ENCODE measurements around the gene AP3B1. TPM values are rescaled to one million over a fixed set of nuclear protein-coding genes. Genes with fewer than 3 reads are reported as not detected.

AP3B1 gene
- total RNA-seq, 6 donors from 2014 or later = 25.7 to 66.9 (median 37.8) TPM

DNA sequence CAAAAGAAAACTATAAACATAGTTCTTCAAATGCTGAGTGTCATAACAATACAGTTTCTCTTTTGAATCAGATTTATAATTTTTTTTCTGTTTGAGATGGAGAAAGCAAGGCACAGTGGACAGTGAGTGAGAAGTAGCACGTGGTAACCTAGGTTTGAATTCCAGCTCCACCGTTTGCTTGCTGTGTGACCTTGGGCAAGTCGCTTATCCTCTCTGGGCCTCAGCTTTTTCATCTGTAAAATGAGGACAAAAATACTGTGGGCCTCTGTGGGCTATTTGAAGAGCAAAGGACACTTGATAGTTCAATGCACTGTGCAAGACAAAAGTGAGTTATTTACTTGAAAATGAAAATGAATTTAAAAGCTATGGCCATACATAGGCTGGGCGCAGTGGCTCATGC lies 330.7 kb downstream of the AP3B1 start:
- WGBS, 2 donors = 91 to 94% methylated on average over 4 of the region's 4 CpGs
- TF ChIP-seq EP300 (IDR thresholded peaks at IDR 0.05) = no peak
- no peak for TF ChIP-seq POLR2AphosphoS5 (IDR thresholded peaks at IDR 0.05)
- no peak for TF ChIP-seq POLR2A (IDR thresholded peaks at IDR 0.05)
- TF ChIP-seq CTCF (IDR thresholded peaks at IDR 0.05) = no peak

DNA sequence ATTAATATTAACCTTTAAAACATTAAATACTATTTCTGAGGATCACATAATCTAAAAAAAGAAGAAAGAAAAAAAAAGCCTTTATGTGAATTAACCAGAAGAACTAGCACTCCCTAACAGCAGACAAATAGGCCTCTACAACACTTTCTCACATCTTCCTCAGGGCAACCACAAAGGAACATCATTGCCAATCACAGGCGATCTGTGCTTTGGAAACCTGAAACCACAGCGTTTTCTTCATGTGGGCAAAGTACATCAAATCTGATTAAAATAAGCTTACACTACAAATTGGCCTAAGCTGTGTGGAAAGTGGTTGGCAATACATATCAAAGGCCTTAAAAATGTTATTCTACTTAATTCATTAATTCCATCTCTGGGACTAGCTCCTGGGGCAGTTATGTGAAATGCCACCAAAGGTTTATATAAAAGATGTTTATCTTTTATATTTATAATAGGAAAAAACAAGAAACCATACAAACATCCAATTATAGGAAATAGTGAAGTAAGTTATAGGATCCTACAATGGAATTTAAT lies 333.6 kb downstream of the AP3B1 start:
- WGBS, 2 donors = 73 to 83% methylated on average over 2 of the region's 2 CpGs
- H3K36me3 ChIP-seq = no peaks in the 10 kb centered on the region
- H3K9me3 ChIP-seq = no peaks in the 10 kb centered on the region
- no peak overlapping the region for H3K27ac ChIP-seq
- H3K4me1 ChIP-seq = peaks cover 0 to 9% (median 2%) of the 10 kb centered on the region in 4 donors
- peaks cover 0 to 14% (median 5%) of the 10 kb centered on the region in 4 donors for H3K27me3 ChIP-seq
- no peak overlapping the region for H3K4me3 ChIP-seq
- DNase-seq (no peak), ATAC-seq (ENCODE audit: low FRiP score in 2 of 2) (no peak)
- no peak for TF ChIP-seq EP300 (IDR thresholded peaks at IDR 0.05)

More for the DNA sequence above, 330.7 kb downstream of the AP3B1 start:
- no peak overlapping the region for H3K4me3 ChIP-seq
- H3K4me1 ChIP-seq = no peaks in the 10 kb centered on the region
- H3K36me3 ChIP-seq = no peaks in the 10 kb centered on the region
- H3K27ac ChIP-seq = no peak overlapping the region
- no peaks in the 10 kb centered on the region for H3K9me3 ChIP-seq
- ATAC-seq (ENCODE audit: low FRiP score in 2 of 2) (no peak), DNase-seq (no peak)
- H3K27me3 ChIP-seq = peaks cover 0 to 3% (median 0%) of the 10 kb centered on the region in 4 donors

- WGBS, 2 donors = 100% methylated on average over 1 of the region's 1 CpG
- Histone ChIP-seq H3K4me1 (peaks cover 0 to 9% (median 2%) of the 10 kb centered on the region in 4 donors), H3K27me3 (peaks cover 0 to 14% (median 5%) of the 10 kb centered on the region in 4 donors), H3K9me3 (no peaks in the 10 kb centered on the region), H3K27ac (no peak overlapping the region), H3K36me3 (no peaks in the 10 kb centered on the region), H3K4me3 (no peak overlapping the region)
- ATAC-seq (ENCODE audit: low FRiP score in 2 of 2) (no peak), DNase-seq (no peak)
- TF ChIP-seq CTCF (IDR thresholded peaks at IDR 0.05) (no peak), POLR2AphosphoS5 (IDR thresholded peaks at IDR 0.05) (no peak), EP300 (IDR thresholded peaks at IDR 0.05) (no peak), POLR2A (IDR thresholded peaks at IDR 0.05) (no peak)
Observed at GRCh38 chr5:77960305-77960704, 334.2 kb downstream of the AP3B1 start.

- peaks cover 0 to 14% (median 5%) of the 10 kb centered on the region in 4 donors for H3K27me3 ChIP-seq
- 47 to 49% methylated on average over 12 of the region's 12 CpGs for WGBS, 2 donors
- ATAC-seq (ENCODE audit: low FRiP score in 2 of 2) (no peak), DNase-seq (no peak)
- H3K4me3 ChIP-seq = no peak overlapping the region
- H3K27ac ChIP-seq = no peak overlapping the region
- H3K4me1 ChIP-seq = peaks cover 0 to 9% (median 2%) of the 10 kb centered on the region in 4 donors
- no peaks in the 10 kb centered on the region for H3K36me3 ChIP-seq
- H3K9me3 ChIP-seq = no peaks in the 10 kb centered on the region
- no peak for TF ChIP-seq POLR2A (IDR thresholded peaks at IDR 0.05)
- TF ChIP-seq EP300 (IDR thresholded peaks at IDR 0.05) = no peak
- TF ChIP-seq POLR2AphosphoS5 (IDR thresholded peaks at IDR 0.05) = no peak
- no peak for TF ChIP-seq CTCF (IDR thresholded peaks at IDR 0.05)
Observed at GRCh38 chr5:77958642-77959330, 335.7 kb downstream of the AP3B1 start.

- Histone ChIP-seq H3K9me3 (no peaks in the 10 kb centered on the region), H3K36me3 (no peaks in the 10 kb centered on the region), H3K27ac (no peak overlapping the region), H3K4me3 (peak overlapping the region in 1 of 4 donors; percentile 9), H3K4me1 (peaks cover 0 to 9% (median 2%) of the 10 kb centered on the region in 4 donors), H3K27me3 (peaks cover 0 to 14% (median 5%) of the 10 kb centered on the region in 4 donors)
- 21 to 30% methylated on average over 21 to 38 of the region's 38 CpGs for WGBS, 2 donors
- ATAC-seq (ENCODE audit: low FRiP score in 2 of 2) = no peak
- DNase-seq = peak in 1 of 2 donors; percentile 79
- TF ChIP-seq EP300 (IDR thresholded peaks at IDR 0.05) (no peak), POLR2A (IDR thresholded peaks at IDR 0.05) (no peak), CTCF (IDR thresholded peaks at IDR 0.05) (no peak), POLR2AphosphoS5 (IDR thresholded peaks at IDR 0.05) (no peak)
Observed at GRCh38 chr5:77957931-77958521, 336.5 kb downstream of the AP3B1 start.

Measured in upper lobe of left lung (tissue), 6 donors.